GM12872 (cell line): ENCODE data around the gene EN2.

ENCODE experiments used
- TF ChIP-seq, protein P1 (sequence below): IDR thresholded peaks from 3 replicates; pipeline ENCODE4 v1.5.1; 2011; ENCODE audit warnings: low read depth, mild to moderate bottlenecking, low read length, moderate library complexity; ENCODE audit not compliant: insufficient read depth

EN2 gene

DNA sequence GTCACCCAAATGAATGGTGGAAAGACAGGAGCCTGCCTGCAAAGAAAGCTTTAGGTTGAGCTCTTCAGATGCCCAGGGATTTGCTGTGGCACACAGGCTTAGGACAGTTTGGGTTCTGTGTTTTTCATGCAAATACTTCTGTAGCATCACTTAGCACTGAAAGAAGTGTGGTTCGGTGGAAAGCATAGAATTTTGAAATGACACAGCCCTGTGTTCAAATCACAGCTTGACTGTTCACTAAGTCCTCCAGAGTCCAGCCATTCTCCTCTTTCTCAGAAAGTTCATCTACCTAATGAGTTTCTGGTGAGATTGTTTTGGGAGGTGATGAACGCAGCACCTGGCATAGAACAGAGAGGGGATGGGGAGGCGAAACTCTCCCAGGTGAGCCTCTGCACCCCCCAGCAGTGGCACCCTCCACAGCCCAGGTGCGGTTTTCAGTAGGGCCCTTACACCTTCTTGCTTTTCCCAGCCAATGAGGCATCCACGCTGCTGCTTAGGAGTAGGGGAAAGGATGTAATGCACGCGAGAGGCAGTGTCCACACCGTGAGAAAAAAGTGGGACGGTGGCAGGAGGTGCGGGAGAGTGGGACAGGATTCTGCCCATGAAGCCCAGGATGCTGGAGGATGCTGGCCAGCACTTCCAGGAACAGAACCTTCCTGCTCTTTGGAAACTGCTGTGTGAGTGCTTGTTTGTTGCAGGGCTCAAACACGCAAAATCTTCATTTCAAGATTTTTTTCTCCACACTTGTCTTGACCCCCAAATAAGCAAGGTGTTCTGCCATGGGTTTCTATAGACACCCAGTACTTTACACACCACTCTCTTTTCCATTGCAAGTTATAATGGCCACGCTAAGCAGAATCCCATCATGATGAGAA, 11.6 kb downstream of the EN2 start:
- TF ChIP-seq, protein P1, sequence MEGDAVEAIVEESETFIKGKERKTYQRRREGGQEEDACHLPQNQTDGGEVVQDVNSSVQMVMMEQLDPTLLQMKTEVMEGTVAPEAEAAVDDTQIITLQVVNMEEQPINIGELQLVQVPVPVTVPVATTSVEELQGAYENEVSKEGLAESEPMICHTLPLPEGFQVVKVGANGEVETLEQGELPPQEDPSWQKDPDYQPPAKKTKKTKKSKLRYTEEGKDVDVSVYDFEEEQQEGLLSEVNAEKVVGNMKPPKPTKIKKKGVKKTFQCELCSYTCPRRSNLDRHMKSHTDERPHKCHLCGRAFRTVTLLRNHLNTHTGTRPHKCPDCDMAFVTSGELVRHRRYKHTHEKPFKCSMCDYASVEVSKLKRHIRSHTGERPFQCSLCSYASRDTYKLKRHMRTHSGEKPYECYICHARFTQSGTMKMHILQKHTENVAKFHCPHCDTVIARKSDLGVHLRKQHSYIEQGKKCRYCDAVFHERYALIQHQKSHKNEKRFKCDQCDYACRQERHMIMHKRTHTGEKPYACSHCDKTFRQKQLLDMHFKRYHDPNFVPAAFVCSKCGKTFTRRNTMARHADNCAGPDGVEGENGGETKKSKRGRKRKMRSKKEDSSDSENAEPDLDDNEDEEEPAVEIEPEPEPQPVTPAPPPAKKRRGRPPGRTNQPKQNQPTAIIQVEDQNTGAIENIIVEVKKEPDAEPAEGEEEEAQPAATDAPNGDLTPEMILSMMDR = no peak

DNA sequence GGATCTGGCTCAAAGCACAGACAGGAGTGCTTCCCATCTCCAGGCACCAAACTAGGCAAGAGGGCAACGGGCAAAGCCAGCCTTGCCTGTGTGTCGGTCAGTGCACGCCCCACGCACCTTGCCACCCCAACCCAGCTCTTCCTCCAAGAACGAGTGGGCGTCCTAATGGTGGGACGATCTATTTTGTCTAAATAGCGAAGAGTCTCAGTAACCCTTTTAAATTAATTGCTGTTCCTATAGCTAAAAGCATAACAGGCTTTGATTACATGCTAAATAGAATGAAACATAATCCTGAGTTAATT, 12.2 kb downstream of the EN2 start:
- TF ChIP-seq, protein P1 = no peak

DNA sequence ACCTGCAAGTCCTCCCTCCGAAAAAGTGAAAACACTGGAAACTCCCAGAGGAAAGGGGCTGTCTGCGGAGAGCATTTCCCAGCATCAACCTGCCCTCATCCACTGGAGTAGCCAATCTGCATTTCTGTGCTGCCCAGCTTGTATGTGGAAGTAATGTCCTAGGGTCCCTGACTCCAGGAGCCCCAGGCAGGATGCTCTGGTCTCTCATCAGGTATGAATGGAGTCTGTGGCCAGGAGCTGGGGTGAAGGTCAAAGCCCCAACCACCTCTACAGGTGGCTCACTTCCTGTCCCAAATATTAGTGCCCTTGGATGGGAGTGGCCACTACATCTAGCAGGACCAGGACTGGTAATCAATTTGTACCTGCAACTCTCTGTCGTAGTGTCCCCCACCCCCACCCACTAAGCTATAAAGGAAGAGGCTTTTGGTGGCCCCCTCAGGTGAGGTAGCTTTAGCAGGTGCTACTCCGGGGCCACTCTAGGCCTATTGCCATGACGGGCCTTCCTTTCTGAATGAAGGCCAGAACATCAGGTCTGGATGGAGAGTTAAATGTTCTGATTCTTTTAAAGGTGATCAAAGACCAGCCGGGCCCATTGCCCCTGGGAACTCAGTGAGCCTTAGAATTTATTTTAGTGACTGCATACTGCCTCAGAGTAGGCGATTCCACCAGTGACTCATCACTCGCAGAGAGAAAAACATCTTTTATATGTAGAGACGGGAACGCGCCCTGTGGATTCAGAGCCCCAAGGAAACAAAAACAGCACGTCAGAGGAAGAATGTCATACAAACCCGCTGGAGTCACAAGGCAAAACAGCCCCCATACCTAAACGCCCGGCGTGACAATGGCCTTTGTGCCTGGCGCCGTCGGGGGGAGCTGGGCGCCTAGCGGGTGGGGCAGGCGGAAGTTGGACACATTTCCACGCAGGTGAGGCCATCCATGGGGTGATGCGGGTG, 13.0 kb downstream of the EN2 start:
- TF ChIP-seq, protein P1 = no peak

DNA sequence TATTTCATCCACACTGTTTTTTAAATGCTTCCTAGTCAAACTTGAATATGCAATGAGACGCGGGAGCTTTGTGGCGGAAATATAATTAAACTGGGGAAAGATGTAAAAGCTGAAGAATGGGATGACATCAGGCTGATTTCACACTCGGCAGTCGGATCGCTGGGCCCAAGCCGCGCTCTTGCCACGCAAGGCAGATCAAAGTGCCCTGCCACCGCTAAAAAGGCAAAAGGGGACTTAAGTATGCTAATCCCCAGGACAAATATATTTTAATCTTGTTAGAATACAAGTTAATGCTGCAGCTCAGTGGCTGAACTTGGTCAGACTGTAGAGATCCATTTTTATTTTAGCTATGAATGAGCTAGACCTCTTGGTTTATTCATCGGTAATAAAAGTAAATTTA, 13.8 kb downstream of the EN2 start:
- TF ChIP-seq, protein P1 = no peak

DNA sequence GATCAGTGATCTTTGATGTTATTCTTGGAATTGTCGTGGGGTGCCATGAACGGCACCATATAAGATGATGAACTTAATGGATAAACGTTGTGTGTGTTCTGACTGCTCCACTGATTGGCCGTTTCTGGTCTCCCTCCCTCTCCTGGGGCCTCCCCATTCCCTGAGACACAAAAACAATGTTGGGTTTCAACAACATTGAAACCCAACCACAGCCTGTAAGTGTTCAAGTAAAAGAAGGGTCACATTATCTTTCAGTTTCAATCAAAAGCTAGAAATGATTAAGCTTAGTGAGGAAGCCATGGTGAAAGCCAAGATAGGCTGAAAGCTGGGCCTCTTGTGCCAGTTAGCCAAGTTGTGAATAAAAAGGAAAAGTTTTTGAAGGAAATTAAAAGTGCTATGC, 19.5 kb downstream of the EN2 start:
- TF ChIP-seq, protein P1 = no peak

DNA sequence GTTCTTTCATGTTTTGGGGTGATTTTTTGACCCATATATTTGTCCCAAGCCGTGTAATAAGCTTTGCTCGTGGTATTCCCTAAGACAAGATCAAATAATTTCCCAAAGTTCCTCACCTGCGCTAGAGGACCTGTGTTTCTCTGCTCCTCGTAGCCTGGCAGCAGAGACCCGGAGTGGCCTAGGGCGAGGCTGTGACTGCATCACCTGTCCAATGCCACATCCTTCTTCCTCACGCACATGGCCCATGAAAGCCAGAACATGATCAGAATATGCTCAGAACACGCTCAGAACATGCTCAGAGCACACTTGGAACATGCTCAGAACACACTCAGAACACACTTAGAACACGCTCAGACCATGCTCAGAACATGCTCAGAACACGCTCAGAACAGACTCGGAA, 23.8 kb downstream of the EN2 start:
- TF ChIP-seq, protein P1 = no peak

DNA sequence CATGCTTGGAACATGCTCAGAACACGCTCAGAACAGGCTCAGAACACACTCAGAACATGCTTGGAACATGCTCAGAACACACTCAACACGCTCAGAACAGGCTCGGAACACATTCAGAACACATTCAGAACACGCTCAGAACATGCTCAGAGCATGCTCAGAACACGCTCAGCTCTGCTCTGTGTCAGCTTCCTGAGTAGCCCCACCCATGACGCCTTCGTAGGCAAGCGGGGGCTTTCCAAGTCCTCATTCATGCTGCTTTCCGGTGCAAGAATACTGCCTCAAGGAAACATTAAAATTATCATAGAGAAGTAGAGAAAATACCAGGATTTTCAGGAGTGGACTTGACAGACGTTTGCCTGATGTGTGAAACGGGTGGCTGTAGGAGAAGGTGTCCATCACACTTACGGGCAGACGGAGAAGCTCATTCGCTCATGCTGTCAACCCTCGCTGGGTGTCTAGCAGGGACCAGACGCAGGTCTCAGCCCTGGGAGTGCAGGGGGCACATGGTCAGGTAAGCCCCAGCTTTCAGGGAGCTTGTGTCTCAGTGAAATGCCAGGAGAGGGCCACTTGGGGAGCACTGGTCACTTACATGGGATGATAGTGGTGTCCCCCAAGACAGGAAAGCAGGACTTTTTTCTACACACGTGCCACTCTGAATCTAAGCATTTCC, 24.7 kb downstream of the EN2 start:
- TF ChIP-seq, protein P1 = no peak
